HG02623 (cell line): ENCODE data around the gene RGS2.
A peak's percentile ranks its signal among the peaks of the same experiment; 100 is the strongest.

Source experiments
- ATAC-seq: cut with Tn5 transposase; IDR thresholded peaks from one replicate; pipeline ENCODE4 v1.9.1; 2021; ENCODE audit warnings: moderate library complexity; ENCODE audit not compliant: unreplicated experiment

The RGS2 gene, protein sequence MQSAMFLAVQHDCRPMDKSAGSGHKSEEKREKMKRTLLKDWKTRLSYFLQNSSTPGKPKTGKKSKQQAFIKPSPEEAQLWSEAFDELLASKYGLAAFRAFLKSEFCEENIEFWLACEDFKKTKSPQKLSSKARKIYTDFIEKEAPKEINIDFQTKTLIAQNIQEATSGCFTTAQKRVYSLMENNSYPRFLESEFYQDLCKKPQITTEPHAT

DNA sequence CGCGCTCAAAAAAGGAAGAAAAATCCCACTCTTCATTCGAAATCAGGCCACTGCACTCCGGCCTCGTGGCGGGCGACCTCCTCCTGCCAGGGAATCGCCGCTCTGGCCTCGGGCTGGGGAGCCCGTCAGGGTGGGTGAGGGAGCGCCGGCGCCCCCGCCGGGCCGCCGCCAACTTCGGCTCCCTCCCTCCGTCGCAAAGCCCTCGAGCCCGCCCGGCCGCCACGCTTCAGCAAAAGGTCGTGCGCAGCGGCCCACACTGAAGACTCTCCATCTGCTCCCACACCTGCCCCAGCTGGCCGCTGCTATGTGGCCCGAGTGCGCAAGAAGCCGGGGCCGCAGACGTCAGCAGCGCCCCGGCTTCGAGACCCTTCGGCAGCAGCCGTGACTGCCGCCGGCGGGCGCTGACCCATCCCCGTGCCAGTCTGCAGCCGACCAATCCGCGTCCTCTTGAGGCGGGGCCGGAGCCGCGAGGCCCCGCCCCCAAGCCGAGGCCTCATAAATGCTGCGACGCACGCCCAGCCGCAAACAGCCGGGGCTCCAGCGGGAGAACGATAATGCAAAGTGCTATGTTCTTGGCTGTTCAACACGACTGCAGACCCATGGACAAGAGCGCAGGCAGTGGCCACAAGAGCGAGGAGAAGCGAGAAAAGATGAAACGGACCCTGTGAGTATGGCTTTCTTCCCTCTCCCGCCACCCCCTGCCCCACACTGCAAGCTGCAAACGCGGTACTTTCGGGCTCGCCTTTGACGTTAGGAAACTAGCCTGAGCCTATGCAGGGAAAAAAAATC is at the start of gene RGS2:
Gene RGS2 (plus strand): TSS at position 522 of the 789 bp plus-strand sequence. CDS start 33 bp downstream, at position 555.
- peak; percentile 89 for ATAC-seq

DNA sequence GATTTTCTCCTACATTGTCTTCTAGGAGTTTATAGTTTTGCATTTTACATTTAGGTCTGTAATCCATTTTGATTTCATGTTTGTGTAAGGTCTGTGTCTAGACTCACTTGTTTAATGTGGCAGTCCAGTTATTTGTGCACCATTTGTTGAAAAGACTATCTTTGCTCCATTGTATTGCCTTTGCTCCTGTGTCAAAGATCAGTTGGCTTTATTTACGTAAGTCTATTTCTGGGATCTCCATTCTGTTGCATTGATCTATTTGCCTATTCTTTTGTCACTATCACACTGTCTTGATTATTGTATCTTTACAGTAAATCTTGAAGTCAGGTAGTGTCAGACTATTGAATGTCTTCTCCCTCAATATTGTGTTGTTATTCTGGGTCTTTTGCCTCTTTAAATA is 49.7 kb upstream of the RGS2 start:
- ATAC-seq, result no peak

DNA sequence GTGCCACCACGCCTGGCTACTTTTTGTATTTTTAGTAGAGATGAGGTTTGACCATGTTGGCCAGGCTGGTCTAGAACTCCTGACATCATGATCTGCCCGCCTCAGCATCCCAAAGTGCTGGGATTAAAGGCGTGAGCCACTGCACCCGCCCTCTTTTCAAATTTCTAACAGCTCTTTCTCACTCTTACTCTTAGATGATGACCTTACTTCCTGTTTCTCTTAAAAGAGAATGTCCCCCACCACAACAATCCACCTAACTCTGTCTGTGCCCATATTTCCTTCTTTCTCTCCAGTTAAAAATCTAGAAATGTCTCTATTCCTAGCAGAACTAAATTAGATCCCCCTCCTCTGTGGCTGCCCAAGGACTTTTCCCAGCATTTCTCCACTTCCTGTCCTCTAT is 46.6 kb upstream of the RGS2 start:
- ATAC-seq, result no peak

DNA sequence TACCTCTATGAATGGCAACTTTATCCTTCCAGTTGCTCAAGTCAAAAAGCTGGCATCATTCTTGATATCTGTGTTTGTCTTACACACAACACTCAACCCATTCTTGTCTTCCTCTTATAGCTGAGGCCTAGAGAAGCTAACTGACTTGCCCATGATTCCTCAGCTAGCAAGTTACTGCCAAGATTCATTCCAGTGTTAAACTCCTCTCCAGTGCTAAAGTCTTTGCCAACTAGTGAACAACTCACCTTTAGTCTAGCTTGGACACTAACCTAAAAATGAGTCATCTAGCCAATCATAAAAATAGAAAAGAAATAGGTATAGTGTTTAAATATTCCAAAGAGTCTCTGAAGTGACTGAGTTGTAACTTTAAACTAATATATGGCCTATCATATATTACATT is 45.6 kb upstream of the RGS2 start:
- no peak for ATAC-seq

DNA sequence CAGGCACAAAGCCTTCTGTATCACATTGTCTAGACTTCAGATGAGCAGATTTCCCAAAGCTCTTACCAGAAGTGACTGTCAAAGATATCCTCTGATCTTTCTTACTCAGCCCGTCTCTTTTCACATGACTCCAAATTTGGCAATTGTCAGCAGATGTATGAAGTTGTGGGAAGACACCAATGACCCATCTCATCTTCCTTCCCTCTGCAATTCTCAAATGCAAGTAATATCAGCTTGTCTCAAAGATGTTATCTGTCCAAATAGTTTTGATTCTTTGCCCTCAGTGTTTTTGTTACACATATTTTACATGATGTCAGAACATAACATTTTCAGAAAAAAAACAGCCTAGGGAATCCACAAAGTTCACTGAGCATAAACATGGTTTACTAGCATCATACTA is 45.1 kb upstream of the RGS2 start:
- no peak for ATAC-seq

DNA sequence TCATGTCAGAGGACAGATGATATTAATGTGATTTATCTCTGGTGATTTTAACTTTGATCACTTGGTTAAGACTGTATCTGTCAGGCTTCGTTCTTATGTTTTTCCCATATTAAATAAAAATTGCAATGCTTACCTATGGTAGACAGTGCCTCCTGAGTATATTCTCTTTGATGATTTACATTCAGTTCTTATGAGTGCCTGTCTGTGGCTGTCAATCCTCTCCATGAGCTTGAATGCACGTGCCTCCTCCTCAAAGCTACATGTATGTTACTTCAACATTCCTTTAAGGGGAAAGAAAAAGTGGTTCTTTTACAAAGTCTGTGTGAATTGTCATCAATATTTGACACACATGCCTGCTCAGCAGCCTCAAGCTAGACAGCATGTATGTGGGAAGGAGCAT is 44.2 kb upstream of the RGS2 start:
- no peak for ATAC-seq

GRCh38 chr1:192766009-192766625 is 42.7 kb upstream of the RGS2 start:
- ATAC-seq, result no peak

GRCh38 chr1:192766876-192767275 is 42.0 kb upstream of the RGS2 start:
- ATAC-seq, result no peak

- ATAC-seq, result no peak
Observed at GRCh38 chr1:192767798-192768197, 41.0 kb upstream of the RGS2 start.

DNA sequence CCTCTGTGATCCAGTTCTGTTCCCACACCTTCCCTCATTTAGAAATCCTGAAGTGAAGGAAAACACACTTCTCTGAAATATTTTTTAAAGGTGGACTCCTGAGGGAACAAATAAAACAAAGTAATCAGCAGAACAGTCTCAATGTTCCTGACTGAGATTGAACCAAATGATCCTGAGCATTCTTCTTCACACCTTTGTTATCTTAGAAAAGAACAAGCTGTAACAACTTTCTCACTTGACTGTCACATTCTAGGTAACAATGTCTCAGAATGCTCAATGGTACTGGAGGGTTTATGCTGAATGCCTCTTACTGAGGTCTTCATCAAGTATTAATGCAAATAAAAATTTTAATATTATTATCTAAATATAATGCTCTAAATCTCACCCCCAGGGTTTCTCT is 40.4 kb upstream of the RGS2 start:
- ATAC-seq, result no peak

DNA sequence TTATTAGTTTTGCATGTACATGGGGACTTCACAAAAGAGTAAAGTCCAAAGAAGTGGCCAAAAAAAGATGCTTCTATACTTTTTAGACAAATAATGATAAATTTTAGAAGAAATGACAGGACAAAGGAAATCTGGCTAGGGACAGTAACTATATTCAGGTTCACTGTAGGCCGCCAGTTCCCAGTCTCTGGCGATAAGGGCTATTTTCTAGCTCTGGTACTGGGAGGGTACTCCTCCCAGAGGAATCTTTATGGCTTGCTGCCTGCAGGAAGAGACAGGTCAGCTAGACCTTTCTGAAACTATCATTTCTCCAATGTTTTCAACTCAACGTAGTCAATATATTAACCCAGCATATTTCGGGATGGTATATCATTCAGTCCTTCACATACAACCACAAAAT is 37.5 kb upstream of the RGS2 start:
- no peak for ATAC-seq

GRCh38 chr1:192775631-192776030 is 33.2 kb upstream of the RGS2 start:
- ATAC-seq, result no peak

DNA sequence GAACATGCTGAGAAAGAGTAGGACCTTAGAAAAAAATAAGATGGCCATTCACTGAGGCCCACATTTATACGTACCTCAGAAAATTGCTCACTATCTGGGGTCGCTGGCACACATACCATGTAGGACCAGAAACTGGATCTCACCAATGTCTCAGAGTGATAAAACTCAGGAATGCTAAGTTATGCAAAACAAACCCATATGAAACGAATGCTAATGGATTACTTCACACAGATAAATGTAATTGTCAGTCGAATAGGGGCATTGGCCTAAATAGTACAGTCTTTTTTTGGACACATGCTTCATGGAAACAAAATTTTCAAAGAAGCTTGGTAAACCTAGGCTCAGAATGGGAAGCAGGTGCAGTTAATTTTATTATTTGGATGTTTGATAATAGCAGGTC is 32.6 kb upstream of the RGS2 start:
- no peak for ATAC-seq

DNA sequence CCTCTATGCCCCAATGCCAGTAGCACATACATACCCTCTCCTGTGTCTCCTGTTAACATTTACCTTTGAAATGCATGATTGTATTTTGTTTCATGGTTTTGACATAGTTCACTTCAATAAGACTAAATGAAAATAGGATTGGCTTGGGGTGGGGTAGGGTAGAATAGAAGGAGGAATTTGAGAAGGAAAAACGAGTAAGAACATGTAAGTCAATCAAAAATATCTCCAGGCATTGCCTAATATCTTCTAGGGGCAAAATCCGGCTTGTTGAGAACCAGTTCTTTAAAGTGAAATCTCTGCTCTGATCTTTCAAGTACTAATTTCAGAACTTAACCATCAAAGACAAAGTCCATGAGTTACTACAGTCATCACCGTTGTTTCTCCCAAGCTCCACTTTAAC is 31.8 kb upstream of the RGS2 start:
- ATAC-seq, result no peak

DNA sequence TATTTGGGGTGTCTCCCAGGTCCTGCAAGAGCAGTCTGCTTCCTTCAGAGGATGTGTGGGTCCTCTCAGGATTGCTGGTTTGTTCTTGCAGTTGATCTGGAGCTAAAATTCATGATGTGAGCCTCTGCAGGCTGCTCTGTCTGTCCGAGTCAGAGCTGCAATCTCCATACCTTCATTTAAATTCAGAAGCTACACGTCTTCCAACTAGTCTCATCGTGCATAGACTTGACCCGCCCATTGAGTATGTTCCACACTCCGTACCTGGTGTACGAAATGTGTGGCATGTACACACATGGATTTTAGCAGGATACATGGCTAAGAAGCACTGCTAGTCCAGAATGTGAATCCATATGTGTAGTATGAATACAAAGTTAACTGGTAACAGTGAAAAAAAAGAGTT is 25.0 kb upstream of the RGS2 start:
- no peak for ATAC-seq

GRCh38 chr1:192784397-192784796 is 24.4 kb upstream of the RGS2 start:
- ATAC-seq, result no peak

DNA sequence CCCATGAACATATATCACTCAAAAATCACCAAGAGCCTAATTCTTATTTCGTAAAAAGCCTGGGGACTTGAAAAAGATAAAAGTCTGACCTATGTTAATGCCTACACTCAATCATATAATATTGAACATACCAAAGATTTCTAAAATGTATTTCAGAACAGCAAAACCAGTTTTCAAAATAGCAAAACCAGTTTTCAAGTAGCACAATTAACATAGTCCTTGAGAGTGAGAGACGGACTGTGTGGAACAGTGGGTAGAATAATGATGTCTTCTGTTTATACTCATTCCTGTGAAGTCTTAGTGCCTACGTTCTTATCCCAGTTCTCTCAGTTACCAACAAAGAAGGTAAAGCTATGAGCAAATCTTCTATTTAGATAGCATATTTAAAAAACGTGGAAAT is 22.3 kb upstream of the RGS2 start:
- ATAC-seq, result no peak

GRCh38 chr1:192787914-192788585 is 20.8 kb upstream of the RGS2 start:
- ATAC-seq, result no peak

DNA sequence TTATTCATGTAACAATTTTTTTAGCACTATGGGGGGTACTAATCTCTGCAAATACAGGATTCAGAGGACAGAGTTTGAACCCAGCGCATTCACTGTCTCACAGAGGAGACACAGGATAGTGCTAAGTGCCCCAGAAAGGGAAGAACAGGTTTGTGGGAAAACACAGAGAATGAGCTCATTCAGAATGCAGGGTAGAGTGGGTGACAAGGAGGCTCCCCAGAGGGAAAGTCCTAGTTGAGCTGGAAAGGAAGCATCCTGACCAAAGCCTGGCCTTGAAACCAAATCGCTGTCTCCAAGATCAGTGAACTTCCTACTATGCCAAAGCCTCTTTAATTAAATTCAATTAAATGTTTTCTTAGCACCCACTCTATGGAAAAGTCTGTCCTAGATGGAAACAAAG is 19.0 kb upstream of the RGS2 start:
- no peak for ATAC-seq

DNA sequence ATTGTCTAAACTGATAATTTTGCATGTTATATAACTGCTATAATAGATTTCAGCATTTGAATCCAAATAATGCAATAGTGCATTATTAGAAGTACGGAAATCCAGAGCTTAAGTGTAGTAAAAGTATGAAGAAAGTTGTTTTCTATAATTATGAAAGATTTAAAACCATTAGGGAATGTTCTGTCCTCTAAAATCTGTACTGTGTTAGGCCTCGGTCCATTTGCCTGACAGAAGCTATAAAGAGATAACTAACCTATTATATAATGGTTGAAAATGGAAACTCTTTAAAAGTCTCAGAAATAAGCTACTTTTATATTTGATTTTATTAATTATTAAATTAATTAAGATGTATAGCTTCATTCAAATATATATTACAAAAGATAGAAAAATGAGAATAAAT is 16.2 kb upstream of the RGS2 start:
- no peak for ATAC-seq

- no peak for ATAC-seq
Observed at GRCh38 chr1:192793983-192794767, 14.7 kb upstream of the RGS2 start.
